HG03354 (cell line): ENCODE results near the gene NAPEPLD.
"Not testable (repeated sequence)": the region's sequence is repeated elsewhere in the genome, so short reads cannot be mapped to it uniquely, and the experiment has no call there.

Source experiments
- ATAC-seq: cut with Tn5 transposase; IDR thresholded peaks from one replicate; pipeline ENCODE4 v1.9.1; 2021; ENCODE audit warnings: mild to moderate bottlenecking; ENCODE audit not compliant: unreplicated experiment, poor library complexity, severe bottlenecking

Gene NAPEPLD

DNA sequence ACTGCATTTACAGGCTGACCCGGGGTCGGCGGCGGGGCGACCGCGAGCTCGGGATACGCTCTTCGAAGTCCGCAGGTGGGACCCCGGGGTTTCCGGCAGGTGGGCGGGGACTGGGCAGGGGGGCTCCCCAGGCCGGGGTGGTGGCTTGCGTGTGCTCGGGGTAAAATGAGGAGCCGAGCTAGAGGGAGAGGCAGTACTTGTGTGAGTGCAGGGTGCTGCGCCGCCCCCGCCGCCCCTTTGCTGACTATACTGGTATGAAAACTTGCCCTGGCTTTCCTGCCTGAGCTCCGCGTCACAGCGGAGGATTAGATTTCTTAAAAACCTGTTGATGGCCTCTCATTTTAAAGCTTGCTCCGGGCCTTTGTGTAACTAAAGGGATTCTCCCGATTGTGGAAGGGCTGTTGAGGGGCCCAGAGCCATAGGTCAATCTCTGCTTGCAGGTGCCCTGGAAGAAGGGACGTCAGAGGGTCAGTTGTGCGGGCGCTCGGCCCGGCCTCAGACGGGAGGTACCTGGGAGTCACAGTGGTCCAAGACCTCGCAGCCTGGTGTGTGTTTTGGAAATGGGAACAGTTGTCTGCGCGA, 73.5 kb downstream of the NAPEPLD start:
- peak; percentile 65 for ATAC-seq

DNA sequence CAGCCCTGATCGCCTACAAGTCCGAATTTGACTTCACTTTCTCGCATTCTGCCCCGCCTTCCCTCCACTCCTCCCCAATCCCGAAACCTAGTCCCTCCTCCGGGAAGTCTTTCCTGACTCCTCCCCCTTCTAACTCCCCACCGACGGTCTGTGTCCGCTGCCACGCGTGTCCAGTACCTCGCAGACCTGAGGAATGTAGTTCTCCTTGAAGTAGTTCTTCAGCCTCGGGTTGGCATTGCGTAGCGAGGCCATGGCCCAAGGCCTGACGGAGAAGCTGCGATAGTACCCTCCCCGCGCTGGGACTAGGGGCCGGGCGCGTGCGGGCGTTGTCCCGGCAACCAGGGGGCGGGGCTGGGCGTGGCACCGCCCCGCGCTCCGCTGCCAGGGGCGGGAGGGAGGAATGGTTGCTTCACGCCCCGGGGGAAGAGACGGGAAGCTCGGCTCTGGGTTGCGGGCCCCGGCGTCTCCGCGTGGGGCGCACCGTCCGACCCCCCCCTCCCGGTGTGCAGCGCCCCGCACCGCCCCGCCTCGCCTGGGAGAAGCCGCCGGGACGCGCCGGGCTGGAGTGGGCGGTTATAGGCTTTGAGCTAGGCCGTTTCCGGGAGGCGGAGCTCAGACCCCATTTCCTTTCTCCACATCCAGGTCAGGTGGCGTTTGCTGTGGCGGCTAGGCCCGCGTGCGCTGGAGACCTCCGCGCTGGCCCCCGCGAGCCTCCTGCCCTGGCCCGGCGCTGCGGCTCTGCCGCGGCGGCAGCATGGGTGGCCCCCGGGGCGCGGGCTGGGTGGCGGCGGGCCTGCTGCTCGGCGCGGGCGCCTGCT, 74.2 kb downstream of the NAPEPLD start, which contains the start of the genes ARMC10 and FBXL13:
Gene ARMC10 (plus strand): TSS at position 622 of the 818 bp plus-strand sequence. CDS start 133 bp downstream, at position 755.
Gene FBXL13 (minus strand): TSS at position 278 of the 818 bp plus-strand sequence.
- ATAC-seq = peak; percentile 92

- no peak for ATAC-seq
These were observed 74.8 kb downstream of the NAPEPLD start for GRCh38 chr7:103073989-103074518.

DNA sequence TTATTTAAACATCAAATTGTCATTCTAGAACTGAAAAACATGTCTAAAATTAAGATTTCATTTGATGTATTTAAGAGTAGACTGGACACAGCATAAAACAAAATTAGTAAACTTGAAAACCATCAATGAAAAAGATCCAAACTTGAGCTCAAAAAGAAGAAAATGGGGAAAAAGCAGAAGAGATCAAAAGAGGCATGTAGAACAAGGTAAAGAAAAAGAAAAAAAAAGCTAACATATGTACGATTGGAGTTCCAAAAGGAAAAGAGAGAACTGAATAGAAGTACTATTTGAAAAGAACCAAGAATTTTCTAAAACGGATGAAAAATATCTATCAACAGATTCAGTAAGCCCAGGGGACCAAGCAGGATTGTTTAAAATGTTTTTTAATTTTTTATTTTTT, 77.9 kb downstream of the NAPEPLD start:
- ATAC-seq = no peak

DNA sequence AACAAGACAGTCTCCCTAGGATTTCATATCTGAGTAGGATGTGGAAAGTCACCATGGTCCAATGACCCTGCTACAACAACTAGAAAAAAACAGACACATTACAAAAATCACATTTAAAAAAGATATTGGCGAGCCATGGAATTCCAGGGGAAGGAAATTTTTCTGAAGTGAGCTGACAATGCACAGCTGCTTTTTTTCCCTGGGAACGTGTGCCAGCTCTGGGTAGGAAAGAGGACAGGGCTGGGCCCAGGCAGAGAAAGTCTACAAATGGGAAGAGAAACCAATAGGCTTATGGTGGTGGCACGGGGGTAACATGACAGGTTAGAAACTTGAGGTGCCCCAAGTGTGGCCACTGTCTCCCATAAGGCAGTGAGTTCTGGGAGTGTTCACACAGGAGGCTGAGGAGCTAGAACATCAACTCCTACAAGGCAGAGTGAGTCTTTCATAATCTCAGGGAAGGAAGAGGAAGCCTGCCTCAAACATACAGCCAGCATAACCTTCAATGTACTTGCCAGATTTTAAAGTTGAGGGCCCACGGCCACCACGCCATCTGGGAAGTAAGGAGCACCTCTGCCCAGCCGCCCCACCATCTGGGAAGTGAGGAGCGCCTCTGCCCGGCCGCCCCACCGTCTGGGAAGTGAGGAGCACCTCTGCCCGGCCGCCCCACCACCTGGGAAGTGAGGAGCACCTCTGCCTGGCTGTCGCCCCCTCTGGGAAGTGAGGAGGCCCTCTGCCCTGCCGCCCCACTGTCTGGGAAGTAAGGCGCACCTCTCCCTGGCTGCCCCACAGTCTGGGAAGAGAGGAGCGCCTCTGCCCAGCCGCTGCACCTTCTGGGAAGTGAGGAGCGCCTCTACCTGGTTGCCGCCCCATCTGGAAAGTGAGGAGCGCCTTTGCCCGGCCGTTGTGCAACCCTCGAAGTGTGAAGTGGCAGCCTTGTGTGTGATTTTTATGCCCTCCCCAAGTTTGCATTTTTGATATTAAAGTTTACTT, 80.2 kb downstream of the NAPEPLD start:
- no peak for ATAC-seq

GRCh38 chr7:103065667-103066066, 83.2 kb downstream of the NAPEPLD start:
- peak; percentile 63 for ATAC-seq

- ATAC-seq = no peak
These were observed 85.0 kb downstream of the NAPEPLD start for GRCh38 chr7:103063895-103064294.

DNA sequence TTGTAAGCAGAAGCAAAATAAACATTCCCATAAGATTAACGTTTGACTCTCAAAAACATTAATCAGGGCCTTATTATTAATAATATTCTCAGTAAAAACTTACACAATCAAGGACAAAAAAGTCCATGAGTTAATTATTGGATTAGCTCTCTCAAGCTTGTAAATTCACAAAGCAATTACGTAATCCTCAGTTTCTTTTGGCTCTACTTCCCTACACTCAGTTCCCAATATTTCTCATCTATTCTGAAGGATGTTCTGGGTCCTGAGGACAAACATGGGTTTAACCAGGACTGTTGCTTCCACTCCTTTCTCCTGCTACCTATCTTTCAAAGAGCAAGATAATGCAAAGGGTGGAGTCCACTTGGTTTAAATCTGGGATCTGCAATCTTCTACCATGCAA, 89.4 kb downstream of the NAPEPLD start:
- no peak for ATAC-seq

- no peak for ATAC-seq
These were observed 90.8 kb downstream of the NAPEPLD start for GRCh38 chr7:103058122-103058521.

DNA sequence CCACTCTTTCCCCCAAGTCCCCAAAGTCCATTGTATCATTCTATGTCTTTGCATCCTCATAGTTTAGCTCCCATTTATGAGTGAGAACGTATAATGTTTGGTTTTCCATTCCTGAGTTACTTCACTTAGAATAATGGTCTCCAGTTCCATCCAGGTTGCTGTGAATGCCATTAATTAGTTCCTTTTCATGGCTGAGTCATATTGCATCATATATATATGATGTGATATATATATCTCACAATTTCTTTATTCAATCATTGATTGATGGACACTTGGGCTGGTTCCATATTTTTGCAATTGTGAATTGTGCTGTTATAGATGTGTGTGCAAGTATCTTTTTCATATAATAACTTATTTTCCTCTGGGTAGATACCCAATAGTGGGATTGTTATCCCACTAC, 92.9 kb downstream of the NAPEPLD start:
- ATAC-seq = not testable (repeated sequence)

- no peak for ATAC-seq
These were observed 97.4 kb downstream of the NAPEPLD start for GRCh38 chr7:103051519-103051918.
